Measurements from ENCODE around the gene SNHG17. TPM values are rescaled to one million over a fixed set of nuclear protein-coding genes. Genes with fewer than 3 reads are reported as not detected.

SNHG17 gene
- total and polyA plus RNA-seq, 2 of the 4 experiments (the other 2 are of a cell fraction): 5.4 to 38.2 TPM

DNA sequence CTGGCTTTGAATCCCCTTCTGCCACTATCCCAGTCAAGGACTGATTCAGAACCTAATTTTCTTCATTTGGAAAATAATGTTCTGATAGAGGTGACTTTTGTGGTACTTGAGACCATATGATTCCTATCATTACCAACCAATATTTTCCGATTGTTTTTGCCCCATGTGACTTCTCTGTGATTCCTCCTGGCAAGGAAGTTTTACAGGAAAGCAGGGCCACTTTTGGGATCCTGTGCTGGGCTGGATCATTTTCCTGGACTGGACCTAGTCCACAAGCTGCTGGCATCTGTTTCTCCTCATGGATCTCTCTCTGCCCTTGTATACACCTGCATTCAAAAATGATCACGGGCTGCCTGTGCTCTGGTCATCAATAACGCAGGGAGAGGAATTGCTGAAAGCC lies 13.9 kb upstream of the SNHG17 start:
- dilution Hi-C loops (cut with HindIII; ENCODE audit: low sequenced_read_pairs, unreplicated experiment): no loop called here
- Histone ChIP-seq H3K4me2 (ENCODE audit: low read depth, low read length) (no peak overlapping the region), H3K79me1 (ENCODE audit: low read depth in 1 of 2, low read length in 2 of 2) (peaks cover 8 to 49% of the 10 kb centered on the region in 2 experiments; a peak in 3 of 4 replicates), H3K9ac (ENCODE audit: low read depth, low read length) (no peak overlapping the region), H4K5ac (ENCODE audit: low read depth, low read length) (no peak overlapping the region), H3K27ac (ENCODE audit: insufficient read depth, low read length) (no peak overlapping the region), H3K4me3 (ENCODE audit: insufficient read depth, low read depth, low read length) (no peak overlapping the region), H2BK120ac (ENCODE audit: low read depth, low read length) (no peak overlapping the region), H3K18ac (ENCODE audit: low read depth, low read length) (no peak overlapping the region), H3K56ac (ENCODE audit: extremely low read depth, insufficient read depth, low read length) (no peak overlapping the region), H3K9me1 (ENCODE audit: insufficient read depth, low read length) (peaks cover 24% of the 10 kb centered on the region), H3K4me1 (ENCODE audit: control insufficient read depth, insufficient read depth, low read length) (peaks cover 8% of the 10 kb centered on the region), H4K91ac (ENCODE audit: insufficient read depth, low read depth, low read length) (no peak overlapping the region), H4K8ac (ENCODE audit: low read depth in 2 of 2, low read length in 2 of 2) (no peak overlapping the region), H2BK15ac (ENCODE audit: low read depth, low read length) (no peak overlapping the region), H3K4ac (ENCODE audit: low read depth, low read length) (no peak overlapping the region), H3K23ac (ENCODE audit: low read depth, low read length) (0 out of 2 replicates have a peak overlapping the region, but pooled peaks have one; percentile 7), H2AK9ac (replicated peaks; ENCODE audit: low read depth, low read length, poor library complexity) (no peak overlapping the region), H4K20me1 (ENCODE audit: insufficient read depth, low read length) (no peaks in the 10 kb centered on the region), H3K36me3 (ENCODE audit: control insufficient read depth, insufficient read depth, low read length) (peaks cover 27% of the 10 kb centered on the region), H2AFZ (replicated peaks; ENCODE audit: low read length, poor library complexity) (no peak overlapping the region), H2AK5ac (ENCODE audit: low read depth, low read length) (no peak overlapping the region), H2BK20ac (ENCODE audit: low read depth, low read length) (no peak overlapping the region), H2BK5ac (ENCODE audit: low read depth, low read length, poor library complexity, severe bottlenecking) (no peak overlapping the region), H3K9me3 (ENCODE audit: control insufficient read depth, insufficient read depth, low read length) (no peaks in the 10 kb centered on the region), H3K14ac (replicated peaks; ENCODE audit: low read depth, low read length) (no peak overlapping the region), H3K27me3 (ENCODE audit: control insufficient read depth, insufficient read depth, low read length) (no peaks in the 10 kb centered on the region)
- ATAC-seq (ENCODE audit: low read depth) (no peak), DNase-seq (no peak)
- ChIA-PET POLR2A (ENCODE audit: unreplicated experiment) (no interaction called here), CTCF (no interaction called here)
- in situ Hi-C loops (cut with MboI; ENCODE audit: low sequenced_read_pairs): no loop called here
- intact Hi-C loops (cut with micrococcal nuclease): no loop called here
- BruUV-seq (replicated peaks): no TSS peak
- no peak for TF ChIP-seq SMC3 (IDR thresholded peaks at IDR 0.05; ENCODE audit: low read depth, low read length)
- TF ChIP-seq CEBPB (IDR thresholded peaks at IDR 0.05; ENCODE audit: low read depth, low read length): no peak
- TF ChIP-seq BHLHE40 (IDR thresholded peaks at IDR 0.05; ENCODE audit: low read depth, low read length): no peak
- TF ChIP-seq MXI1 (IDR thresholded peaks at IDR 0.05; ENCODE audit: borderline replicate concordance, low read depth, low read length): no peak
- no peak for TF ChIP-seq NFE2L2 (IDR thresholded peaks at IDR 0.05; ENCODE audit: low read depth, low read length)
- no peak for TF ChIP-seq RFX5 (IDR thresholded peaks at IDR 0.05; ENCODE audit: low read depth, low read length)
- no peak for TF ChIP-seq CTCF (conservative IDR thresholded peaks at IDR 0.05; ENCODE audit: low read depth, low read length)
- no peak for TF ChIP-seq POLR2A (IDR thresholded peaks at IDR 0.05; ENCODE audit: low read depth, low read length)
- TF ChIP-seq USF2 (IDR thresholded peaks at IDR 0.05; ENCODE audit: low read depth, low read length): no peak
- TF ChIP-seq MAZ (IDR thresholded peaks at IDR 0.05; ENCODE audit: borderline replicate concordance, low read depth, low read length): no peak
- 33% methylated on average over 1 of the region's 3 CpGs; no CpG with 5 or more reads in 1 of the 2 experiments for WGBS, 2 experiments (ENCODE audit: extremely low coverage in 2 of 2, insufficient read length in 1 of 2)
